ENCODE measurements around the gene PRR30. TPM values are rescaled to one million over a fixed set of nuclear protein-coding genes. Genes with fewer than 3 reads are reported as not detected.
"Not testable (repeated sequence)": the region's sequence is repeated elsewhere in the genome, so short reads cannot be mapped to it uniquely, and the experiment has no call there.

PRR30 gene
- polyA plus RNA-seq (2013, experiment 1 of 2) = not detected
- polyA plus RNA-seq (2013, experiment 2 of 2) = not detected

- H3K36me3 ChIP-seq (ENCODE audit: control insufficient read depth, insufficient read depth, low read length) = no peaks in the 10 kb centered on the region
- H3K27ac ChIP-seq (ENCODE audit: low read depth, low read length, severe bottlenecking) = no peak within 1 kb of the TSS
- WGBS, 2 experiments (ENCODE audit: insufficient coverage in 2 of 2) = 77 to 86% methylated on average over 3 to 4 of the region's 4 CpGs
Measured at GRCh38 chr2:27139310-27139709, at the start of gene PRR30. Gene PRR30 (minus strand): TSS chr2:27139410. CDS start chr2:27138329, 1,081 bp downstream.

DNA sequence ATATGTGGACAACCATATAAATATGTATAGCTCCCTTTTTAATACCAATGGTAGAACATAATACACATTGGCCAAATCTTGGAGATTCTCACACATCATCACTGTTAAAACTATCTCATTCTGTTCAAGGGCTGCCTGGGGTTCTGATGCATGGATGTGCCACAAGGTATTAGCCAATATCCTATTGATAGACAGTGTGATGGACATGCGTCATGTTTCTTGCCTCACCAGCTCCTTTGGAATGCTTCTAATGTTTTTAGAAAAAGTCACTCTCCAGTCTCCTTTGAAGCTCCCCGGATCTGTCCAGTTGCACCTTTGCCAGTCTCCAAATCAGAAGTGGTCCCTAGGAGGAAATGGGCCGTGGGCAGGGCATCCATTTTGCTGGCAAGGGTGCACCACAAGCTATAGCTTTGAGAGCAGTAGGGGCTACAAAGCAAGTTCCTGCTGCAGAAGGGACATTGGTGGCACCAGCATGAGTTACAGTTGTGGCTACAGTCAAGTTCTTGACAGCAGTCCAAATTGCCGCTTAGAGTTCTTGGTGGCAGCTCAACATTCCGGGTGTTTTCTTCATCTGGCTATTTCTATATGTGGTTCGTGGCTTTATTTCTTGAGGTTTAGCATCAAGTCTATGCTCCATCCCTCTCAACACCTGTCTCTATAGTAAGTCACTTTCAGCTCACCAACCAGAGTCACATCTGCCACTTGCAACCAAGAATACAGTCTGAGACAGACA lies 47.6 kb upstream of the PRR30 start:
- no peaks in the 10 kb centered on the region for H3K9me3 ChIP-seq (ENCODE audit: control insufficient read depth, low read length)
- H3K4me1 ChIP-seq (ENCODE audit: control insufficient read depth, insufficient read depth, low read length, poor library complexity, severe bottlenecking) = peaks cover 6% of the 10 kb centered on the region
- WGBS, 2 experiments (ENCODE audit: insufficient coverage in 2 of 2) = 96 to 97% methylated on average over 5 of the region's 6 CpGs
- no peak overlapping the region for H3K27ac ChIP-seq (ENCODE audit: low read depth, low read length, severe bottlenecking)
- no peak overlapping the region for H3K4me3 ChIP-seq (ENCODE audit: extremely low read depth, insufficient read depth, low read length, poor library complexity, severe bottlenecking)
- H3K36me3 ChIP-seq (ENCODE audit: control insufficient read depth, insufficient read depth, low read length) = no peaks in the 10 kb centered on the region

More at GRCh38 chr2:27139310-27139709, at the start of gene PRR30:
- Histone ChIP-seq H3K9me3 (ENCODE audit: control insufficient read depth, low read length) (peaks cover 4% of the 10 kb centered on the region), H3K4me3 (ENCODE audit: extremely low read depth, insufficient read depth, low read length, poor library complexity, severe bottlenecking) (no peak within 1 kb of the TSS), H3K4me1 (ENCODE audit: control insufficient read depth, insufficient read depth, low read length, poor library complexity, severe bottlenecking) (no peaks in the 10 kb centered on the region)

GRCh38 chr2:27185331-27186026 lies 46.3 kb upstream of the PRR30 start:
- Histone ChIP-seq H3K4me3 (ENCODE audit: extremely low read depth, insufficient read depth, low read length, poor library complexity, severe bottlenecking) (no peak overlapping the region), H3K4me1 (ENCODE audit: control insufficient read depth, insufficient read depth, low read length, poor library complexity, severe bottlenecking) (peaks cover 6% of the 10 kb centered on the region), H3K9me3 (ENCODE audit: control insufficient read depth, low read length) (no peaks in the 10 kb centered on the region), H3K27ac (ENCODE audit: low read depth, low read length, severe bottlenecking) (peak overlapping the region; percentile 6), H3K36me3 (ENCODE audit: control insufficient read depth, insufficient read depth, low read length) (no peaks in the 10 kb centered on the region)
- WGBS, 2 experiments (ENCODE audit: insufficient coverage in 2 of 2) = 83 to 85% methylated on average over 2 to 3 of the region's 6 CpGs

DNA sequence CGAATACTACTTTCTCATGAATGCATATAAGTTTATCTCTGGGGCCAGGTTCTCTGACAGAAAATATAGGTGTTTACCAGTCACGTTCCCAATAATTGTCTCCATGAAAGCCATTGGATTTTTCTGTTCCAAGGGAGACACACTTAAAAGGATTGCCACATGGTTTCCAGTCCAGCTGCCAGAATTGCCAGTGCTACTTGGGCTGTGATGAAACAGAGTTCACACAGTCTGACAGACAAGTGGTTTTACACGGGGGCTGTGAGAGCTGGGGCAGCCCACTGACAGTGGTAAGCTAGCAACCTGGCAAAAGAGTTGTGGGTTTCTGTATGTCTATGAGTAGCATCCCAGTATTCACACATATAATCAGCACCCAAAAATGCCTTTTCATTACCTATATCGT lies 44.9 kb upstream of the PRR30 start:
- H3K36me3 ChIP-seq (ENCODE audit: control insufficient read depth, insufficient read depth, low read length) = no peaks in the 10 kb centered on the region
- no peaks in the 10 kb centered on the region for H3K9me3 ChIP-seq (ENCODE audit: control insufficient read depth, low read length)
- H3K4me1 ChIP-seq (ENCODE audit: control insufficient read depth, insufficient read depth, low read length, poor library complexity, severe bottlenecking) = peaks cover 6% of the 10 kb centered on the region
- no peak overlapping the region for H3K27ac ChIP-seq (ENCODE audit: low read depth, low read length, severe bottlenecking)
- 79 to 93% methylated on average over 1 to 2 of the region's 4 CpGs for WGBS, 2 experiments (ENCODE audit: insufficient coverage in 2 of 2)
- no peak overlapping the region for H3K4me3 ChIP-seq (ENCODE audit: extremely low read depth, insufficient read depth, low read length, poor library complexity, severe bottlenecking)

DNA sequence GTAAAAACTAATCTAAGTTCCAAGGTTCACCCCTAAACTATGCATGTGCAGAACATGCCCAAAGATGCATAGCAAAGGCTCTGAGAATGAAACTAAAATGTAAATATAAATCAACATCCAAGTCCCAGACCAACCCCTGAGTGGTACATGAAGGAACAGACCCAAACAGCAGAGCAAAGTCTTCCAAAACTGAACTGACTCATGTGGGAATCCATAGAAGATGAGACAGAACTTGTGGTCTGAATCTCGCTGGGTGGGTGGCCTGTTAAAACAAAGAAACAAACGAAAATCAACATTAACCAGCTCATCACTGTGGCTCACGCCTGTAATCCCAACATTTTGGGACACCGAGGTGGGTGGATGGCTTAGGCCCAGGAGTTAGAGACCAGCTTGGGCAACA lies 43.1 kb upstream of the PRR30 start:
- Histone ChIP-seq H3K4me3 (ENCODE audit: extremely low read depth, insufficient read depth, low read length, poor library complexity, severe bottlenecking) (no peak overlapping the region), H3K9me3 (ENCODE audit: control insufficient read depth, low read length) (no peaks in the 10 kb centered on the region), H3K4me1 (ENCODE audit: control insufficient read depth, insufficient read depth, low read length, poor library complexity, severe bottlenecking) (peaks cover 6% of the 10 kb centered on the region), H3K36me3 (ENCODE audit: control insufficient read depth, insufficient read depth, low read length) (no peaks in the 10 kb centered on the region), H3K27ac (ENCODE audit: low read depth, low read length, severe bottlenecking) (no peak overlapping the region)
- 100% methylated on average over 1 of the region's 4 CpGs; no CpG with 5 or more reads in 1 of the 2 experiments for WGBS, 2 experiments (ENCODE audit: insufficient coverage in 2 of 2)

DNA sequence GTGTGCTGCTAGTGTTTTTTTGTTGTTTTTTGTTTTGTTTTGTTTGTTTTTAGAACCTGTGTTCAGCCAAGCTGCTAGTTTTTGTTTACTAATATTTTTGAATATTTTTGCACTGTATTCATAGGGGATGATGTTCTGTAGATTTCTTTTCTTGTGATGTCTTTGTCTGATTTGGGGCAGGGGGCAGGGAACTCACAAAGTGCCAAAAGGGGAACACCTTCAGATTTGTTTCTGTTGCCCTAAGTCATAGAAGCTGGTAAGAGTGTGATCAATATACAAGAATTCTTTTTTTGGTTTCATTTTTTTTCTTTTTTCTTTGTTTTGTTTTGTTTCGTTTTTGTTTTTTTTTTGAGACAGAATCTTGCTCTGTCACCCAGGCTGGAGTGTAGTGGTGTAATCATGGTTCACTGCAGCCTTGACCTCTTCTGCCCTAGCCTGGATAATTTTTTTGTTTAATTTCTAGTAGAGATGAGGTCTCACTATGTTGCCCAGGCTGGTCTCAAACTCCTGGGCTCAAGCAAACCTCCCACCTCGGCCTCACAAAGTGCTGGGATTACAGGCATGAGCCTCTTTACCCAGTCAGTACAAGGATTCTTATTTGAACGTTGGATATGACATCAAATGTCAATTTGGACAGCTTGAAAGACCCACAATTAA lies 40.3 kb upstream of the PRR30 start:
- Histone ChIP-seq H3K36me3 (ENCODE audit: control insufficient read depth, insufficient read depth, low read length) (no peaks in the 10 kb centered on the region), H3K9me3 (ENCODE audit: control insufficient read depth, low read length) (no peaks in the 10 kb centered on the region), H3K4me1 (ENCODE audit: control insufficient read depth, insufficient read depth, low read length, poor library complexity, severe bottlenecking) (no peaks in the 10 kb centered on the region), H3K27ac (ENCODE audit: low read depth, low read length, severe bottlenecking) (no peak overlapping the region), H3K4me3 (ENCODE audit: extremely low read depth, insufficient read depth, low read length, poor library complexity, severe bottlenecking) (no peak overlapping the region)
- 90 to 100% methylated on average over 1 to 2 of the region's 3 CpGs for WGBS, 2 experiments (ENCODE audit: insufficient coverage in 2 of 2)

DNA sequence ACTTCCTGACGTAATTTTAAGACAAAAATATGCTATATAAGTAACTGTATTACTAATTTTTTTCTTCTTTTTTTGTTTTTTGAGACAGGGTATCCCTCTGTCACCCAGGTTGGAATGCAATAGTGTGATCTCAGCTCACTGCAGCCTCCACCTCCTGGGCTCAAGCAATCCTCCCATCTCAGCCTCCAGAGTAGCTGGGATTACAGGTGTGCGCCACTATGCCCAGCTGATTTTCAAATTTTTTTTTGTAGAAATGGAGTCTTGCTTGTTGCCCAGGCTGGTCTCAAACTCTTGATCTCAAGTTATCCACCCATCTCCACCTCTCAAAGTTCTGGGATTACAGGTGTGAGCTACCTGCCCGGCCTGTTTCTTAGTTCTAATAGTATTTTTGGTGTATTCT lies 39.3 kb upstream of the PRR30 start:
- WGBS, 2 experiments (ENCODE audit: insufficient coverage in 2 of 2) = 100% methylated on average over 1 of the region's 3 CpGs; no CpG with 5 or more reads in 1 of the 2 experiments
- no peaks in the 10 kb centered on the region for H3K36me3 ChIP-seq (ENCODE audit: control insufficient read depth, insufficient read depth, low read length)
- no peak overlapping the region for H3K4me3 ChIP-seq (ENCODE audit: extremely low read depth, insufficient read depth, low read length, poor library complexity, severe bottlenecking)
- H3K27ac ChIP-seq (ENCODE audit: low read depth, low read length, severe bottlenecking) = no peak overlapping the region
- H3K4me1 ChIP-seq (ENCODE audit: control insufficient read depth, insufficient read depth, low read length, poor library complexity, severe bottlenecking) = no peaks in the 10 kb centered on the region
- H3K9me3 ChIP-seq (ENCODE audit: control insufficient read depth, low read length) = no peaks in the 10 kb centered on the region

- H3K27ac ChIP-seq (ENCODE audit: low read depth, low read length, severe bottlenecking) = no peak overlapping the region
- no peaks in the 10 kb centered on the region for H3K36me3 ChIP-seq (ENCODE audit: control insufficient read depth, insufficient read depth, low read length)
- WGBS, 2 experiments (ENCODE audit: insufficient coverage in 2 of 2) = 86 to 95% methylated on average over 8 to 10 of the region's 15 CpGs
- no peak overlapping the region for H3K4me3 ChIP-seq (ENCODE audit: extremely low read depth, insufficient read depth, low read length, poor library complexity, severe bottlenecking)
- no peaks in the 10 kb centered on the region for H3K9me3 ChIP-seq (ENCODE audit: control insufficient read depth, low read length)
- no peaks in the 10 kb centered on the region for H3K4me1 ChIP-seq (ENCODE audit: control insufficient read depth, insufficient read depth, low read length, poor library complexity, severe bottlenecking)
Measured at GRCh38 chr2:27177441-27178351, 38.5 kb upstream of the PRR30 start.

DNA sequence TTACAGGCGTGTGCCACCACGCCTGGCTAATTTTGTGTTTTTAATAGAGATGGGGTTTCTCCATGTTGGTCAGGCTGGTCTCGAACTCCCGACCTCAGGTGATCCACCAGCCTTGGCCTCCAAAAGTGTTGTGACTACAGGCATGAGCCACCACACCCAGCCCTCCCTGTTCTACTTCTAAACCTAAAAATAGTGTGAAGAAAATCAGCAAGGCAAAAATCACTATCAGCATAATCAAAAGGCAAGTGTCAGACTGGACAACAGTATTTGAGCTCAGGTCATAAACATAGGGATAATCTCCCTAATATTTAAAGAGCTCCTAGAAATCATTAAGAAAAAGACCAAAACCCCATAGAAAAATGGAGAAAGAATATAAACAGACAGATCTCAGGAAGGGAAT lies 36.6 kb upstream of the PRR30 start:
- H3K4me3 ChIP-seq (ENCODE audit: extremely low read depth, insufficient read depth, low read length, poor library complexity, severe bottlenecking); H3K27ac ChIP-seq (ENCODE audit: low read depth, low read length, severe bottlenecking); H3K4me1 ChIP-seq (ENCODE audit: control insufficient read depth, insufficient read depth, low read length, poor library complexity, severe bottlenecking); H3K36me3 ChIP-seq (ENCODE audit: control insufficient read depth, insufficient read depth, low read length); H3K9me3 ChIP-seq (ENCODE audit: control insufficient read depth, low read length): not testable (repeated sequence)
- 84 to 100% methylated on average over 2 to 4 of the region's 4 CpGs for WGBS, 2 experiments (ENCODE audit: insufficient coverage in 2 of 2)

- Histone ChIP-seq H3K36me3 (ENCODE audit: control insufficient read depth, insufficient read depth, low read length) (no peaks in the 10 kb centered on the region), H3K4me1 (ENCODE audit: control insufficient read depth, insufficient read depth, low read length, poor library complexity, severe bottlenecking) (no peaks in the 10 kb centered on the region), H3K4me3 (ENCODE audit: extremely low read depth, insufficient read depth, low read length, poor library complexity, severe bottlenecking) (no peak overlapping the region), H3K27ac (ENCODE audit: low read depth, low read length, severe bottlenecking) (no peak overlapping the region), H3K9me3 (ENCODE audit: control insufficient read depth, low read length) (no peaks in the 10 kb centered on the region)
- WGBS, 2 experiments (ENCODE audit: insufficient coverage in 2 of 2) = 86 to 94% methylated on average over 4 to 6 of the region's 8 CpGs
Measured at GRCh38 chr2:27175330-27175729, 36.1 kb upstream of the PRR30 start.

Measured in mesodermal cell (in vitro differentiated cells).